ENCODE results near the gene RTN4RL2. TPM values are rescaled to one million over a fixed set of nuclear protein-coding genes. Genes with fewer than 3 reads are reported as not detected.
A peak's percentile ranks its signal among the peaks of the same experiment; 100 is the strongest.

RTN4RL2 gene
- polyA plus RNA-seq, 3 donors: 0.40 to 0.53 (median 0.44) TPM

DNA sequence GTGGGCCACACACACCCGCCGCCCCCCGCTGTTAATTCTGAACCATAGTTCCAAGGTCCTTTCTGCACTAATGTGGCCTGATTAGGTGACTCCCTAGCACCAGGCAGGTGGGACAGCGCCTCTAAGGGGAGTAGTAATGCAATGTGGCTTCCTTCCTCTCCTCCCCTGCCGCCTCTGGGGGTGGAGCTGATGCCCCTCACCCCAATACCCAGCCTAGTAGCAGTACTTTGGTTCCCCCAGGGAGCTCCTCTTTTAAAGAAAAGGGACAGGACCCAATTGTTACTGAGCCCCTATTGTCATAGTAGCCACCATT lies 14.4 kb downstream of the RTN4RL2 start:
- DNase-seq: no peak
- no peak overlapping the region for H3K4me3 Mint-ChIP-seq
- H3K36me3 Mint-ChIP-seq: peaks cover 0 to 6% of the 10 kb centered on the region in 2 donors
- Histone ChIP-seq H3K4me3 (replicated peaks in 1 of 3; ENCODE audit: low read depth in 2 of 3, low read length in 3 of 3) (peak overlapping the region in 1 of 3 experiments; percentile 2), H3K9ac (ENCODE audit: insufficient read depth, low read length, poor library complexity, severe bottlenecking) (no peak overlapping the region), H3K4me1 (ENCODE audit: control insufficient read depth in 1 of 2, insufficient read depth in 2 of 2, low read length in 2 of 2) (peaks cover 42 to 47% of the 10 kb centered on the region in 2 donors), H3K9me3 (replicated peaks in 1 of 2; ENCODE audit: control insufficient read depth in 1 of 2, insufficient read depth in 1 of 2, low read length in 2 of 2) (no peaks in the 10 kb centered on the region), H2AFZ (ENCODE audit: insufficient read depth, low read depth, low read length, poor library complexity, severe bottlenecking) (peak overlapping the region; percentile 69), H3K79me2 (ENCODE audit: insufficient read depth, low read length) (peaks cover 7% of the 10 kb centered on the region), H4K20me1 (ENCODE audit: insufficient read depth, low read length) (no peaks in the 10 kb centered on the region), H3K36me3 (replicated peaks in 1 of 2; ENCODE audit: control insufficient read depth in 1 of 2, insufficient read depth in 2 of 2, low read length in 2 of 2) (no peaks in the 10 kb centered on the region), H3K27me3 (ENCODE audit: control insufficient read depth in 2 of 2, insufficient read depth in 2 of 2, low read length in 2 of 2) (no peaks in the 10 kb centered on the region), H3K4me2 (replicated peaks; ENCODE audit: extremely low read depth, low read length, poor library complexity, severe bottlenecking) (peak overlapping the region; percentile 59), H3K27ac (ENCODE audit: low read depth in 1 of 2, low read length in 2 of 2) (no peak overlapping the region)
- TF ChIP-seq, protein P1, sequence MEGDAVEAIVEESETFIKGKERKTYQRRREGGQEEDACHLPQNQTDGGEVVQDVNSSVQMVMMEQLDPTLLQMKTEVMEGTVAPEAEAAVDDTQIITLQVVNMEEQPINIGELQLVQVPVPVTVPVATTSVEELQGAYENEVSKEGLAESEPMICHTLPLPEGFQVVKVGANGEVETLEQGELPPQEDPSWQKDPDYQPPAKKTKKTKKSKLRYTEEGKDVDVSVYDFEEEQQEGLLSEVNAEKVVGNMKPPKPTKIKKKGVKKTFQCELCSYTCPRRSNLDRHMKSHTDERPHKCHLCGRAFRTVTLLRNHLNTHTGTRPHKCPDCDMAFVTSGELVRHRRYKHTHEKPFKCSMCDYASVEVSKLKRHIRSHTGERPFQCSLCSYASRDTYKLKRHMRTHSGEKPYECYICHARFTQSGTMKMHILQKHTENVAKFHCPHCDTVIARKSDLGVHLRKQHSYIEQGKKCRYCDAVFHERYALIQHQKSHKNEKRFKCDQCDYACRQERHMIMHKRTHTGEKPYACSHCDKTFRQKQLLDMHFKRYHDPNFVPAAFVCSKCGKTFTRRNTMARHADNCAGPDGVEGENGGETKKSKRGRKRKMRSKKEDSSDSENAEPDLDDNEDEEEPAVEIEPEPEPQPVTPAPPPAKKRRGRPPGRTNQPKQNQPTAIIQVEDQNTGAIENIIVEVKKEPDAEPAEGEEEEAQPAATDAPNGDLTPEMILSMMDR (IDR thresholded peaks at IDR 0.05): no peak
- peaks cover 0 to 1% (median 0%) of the 10 kb centered on the region in 7 donors for H3K9me3 Mint-ChIP-seq
- no peak overlapping the region for H3K27ac Mint-ChIP-seq
- H3K4me1 Mint-ChIP-seq: peaks cover 42% of the 10 kb centered on the region
- intact Hi-C loops (cut with micrococcal nuclease): loop anchor here in 1 of 2 donors (5.0 kb wide), 1 partner anchor 43 kb away; the partner anchor contains the start of gene SLC43A1
- 64% methylated on average over 2 of the region's 5 CpGs for WGBS (ENCODE audit: insufficient coverage)
- peaks cover 10 to 20% (median 17%) of the 10 kb centered on the region in 3 donors for H3K27me3 Mint-ChIP-seq (ENCODE audit: low read depth in 3 of 3)

DNA sequence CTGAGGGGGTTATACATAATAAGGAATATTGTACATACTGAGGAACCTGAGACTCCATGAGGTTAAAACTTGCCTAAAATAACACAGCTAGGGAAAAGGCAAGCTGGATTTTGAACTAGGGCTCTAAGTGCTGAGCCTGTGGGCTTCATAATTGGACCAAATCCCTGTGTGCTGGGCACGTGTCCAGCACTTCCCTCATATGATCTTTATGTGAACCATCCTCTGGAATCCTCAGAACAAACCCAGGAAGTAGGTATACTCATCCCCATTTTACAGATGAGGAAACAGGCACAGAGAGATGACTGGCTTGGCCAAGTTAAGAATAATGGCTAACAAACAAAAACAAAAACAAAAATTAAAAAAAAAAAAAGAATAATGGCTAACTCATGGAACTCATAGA lies 14.9 kb downstream of the RTN4RL2 start:
- intact Hi-C loops (cut with micrococcal nuclease): loop anchor here in 1 of 2 donors (5.0 kb wide), 1 partner anchor 42 kb away; the partner anchor contains the start of gene SLC43A1
- peaks cover 43% of the 10 kb centered on the region for H3K4me1 Mint-ChIP-seq
- no peaks in the 10 kb centered on the region for H4K20me1 ChIP-seq (ENCODE audit: insufficient read depth, low read length)

More for the DNA sequence above, 14.9 kb downstream of the RTN4RL2 start:
- no CpG with 5 or more reads among the region's 1 CpG for WGBS (ENCODE audit: insufficient coverage)
- Histone ChIP-seq H3K36me3 (replicated peaks in 1 of 2; ENCODE audit: control insufficient read depth in 1 of 2, insufficient read depth in 2 of 2, low read length in 2 of 2) (no peaks in the 10 kb centered on the region), H3K27ac (ENCODE audit: low read depth in 1 of 2, low read length in 2 of 2) (no peak overlapping the region), H3K4me3 (replicated peaks in 1 of 3; ENCODE audit: low read depth in 2 of 3, low read length in 3 of 3) (peak overlapping the region in 1 of 3 experiments; percentile 2), H3K4me2 (replicated peaks; ENCODE audit: extremely low read depth, low read length, poor library complexity, severe bottlenecking) (no peak overlapping the region), H3K4me1 (ENCODE audit: control insufficient read depth in 1 of 2, insufficient read depth in 2 of 2, low read length in 2 of 2) (peaks cover 42 to 47% of the 10 kb centered on the region in 2 donors), H3K9ac (ENCODE audit: insufficient read depth, low read length, poor library complexity, severe bottlenecking) (no peak overlapping the region), H3K79me2 (ENCODE audit: insufficient read depth, low read length) (peaks cover 7% of the 10 kb centered on the region), H3K9me3 (replicated peaks in 1 of 2; ENCODE audit: control insufficient read depth in 1 of 2, insufficient read depth in 1 of 2, low read length in 2 of 2) (no peaks in the 10 kb centered on the region), H3K27me3 (ENCODE audit: control insufficient read depth in 2 of 2, insufficient read depth in 2 of 2, low read length in 2 of 2) (no peaks in the 10 kb centered on the region), H2AFZ (ENCODE audit: insufficient read depth, low read depth, low read length, poor library complexity, severe bottlenecking) (no peak overlapping the region)
- Mint-ChIP-seq H3K27ac (no peak overlapping the region), H3K4me3 (no peak overlapping the region), H3K9me3 (peaks cover 0 to 3% (median 0%) of the 10 kb centered on the region in 7 donors), H3K27me3 (ENCODE audit: low read depth in 3 of 3) (peaks cover 10 to 21% (median 17%) of the 10 kb centered on the region in 3 donors), H3K36me3 (peaks cover 0 to 4% of the 10 kb centered on the region in 2 donors)
- TF ChIP-seq, protein P1 (IDR thresholded peaks at IDR 0.05): no peak
- DNase-seq: no peak

Measured in CD14-positive monocyte (primary cell).